ENCODE measurements around the gene GAN. TPM values are rescaled to one million over a fixed set of nuclear protein-coding genes. Genes with fewer than 3 reads are reported as not detected.

The GAN gene
- total RNA-seq, 2 experiments from 2014 or later: 4.5 to 4.7 TPM

DNA sequence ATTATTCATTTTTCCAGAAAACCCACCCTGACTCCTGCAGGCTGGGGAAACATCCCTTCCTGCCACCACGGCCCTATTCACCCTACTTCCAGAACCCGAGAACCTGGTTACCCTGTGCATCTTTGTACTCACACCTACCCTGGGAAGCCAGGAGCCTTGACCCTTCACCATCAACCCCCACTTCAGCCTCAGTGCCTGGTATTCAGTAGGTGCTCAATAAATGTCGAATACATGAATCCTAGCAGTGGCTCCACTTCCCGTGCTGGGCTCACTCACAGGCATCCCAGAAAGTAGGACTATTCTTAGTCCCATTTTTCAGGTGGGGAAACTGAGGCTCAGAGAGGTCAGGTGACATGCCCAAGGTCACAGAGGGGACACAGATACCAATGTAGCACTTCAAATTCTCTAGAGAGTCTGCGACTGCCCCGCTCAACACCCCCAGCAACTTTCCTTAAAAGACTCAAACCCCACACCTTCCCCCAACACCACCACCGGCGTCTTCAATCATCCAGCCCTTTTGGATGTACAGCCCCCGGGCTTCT is 93.7 kb downstream of the GAN start:
- Histone ChIP-seq H3K36me3 (ENCODE audit: insufficient read depth, low read length) (no peaks in the 10 kb centered on the region), H3K27ac (ENCODE audit: low read depth in 1 of 2, low read length in 2 of 2) (no peak overlapping the region), H3K4me1 (ENCODE audit: insufficient read depth, low read length) (peaks cover 6% of the 10 kb centered on the region), H3K9me3 (ENCODE audit: control insufficient read depth in 1 of 2, insufficient read depth in 1 of 2, low read length in 2 of 2) (no peaks in the 10 kb centered on the region), H3K27me3 (ENCODE audit: control insufficient read depth in 1 of 2, insufficient read depth in 2 of 2, low read length in 2 of 2) (no peaks in the 10 kb centered on the region), H3K4me3 (ENCODE audit: low read length) (no peak overlapping the region)
- Mint-ChIP-seq H3K9me3 (no peaks in the 10 kb centered on the region), H3K27ac (no peak overlapping the region), H3K4me3 (no peak overlapping the region), H3K27me3 (no peaks in the 10 kb centered on the region), H3K4me1 (ENCODE audit: low read depth) (no peaks in the 10 kb centered on the region), H3K36me3 (ENCODE audit: low read depth) (no peaks in the 10 kb centered on the region)
- CTCF ChIA-PET: no interaction called here
- ATAC-seq (ENCODE audit: poor library complexity) (no peak), DNase-seq (no peak)
- intact Hi-C loops (cut with DNase I, micrococcal nuclease): loop anchor here in 1 of 2 experiments (10.0 kb wide), 2 partner anchors 66 to 206 kb away; no protein-coding TSS in a partner anchor
- POLR2A ChIA-PET: no interaction called here
- TF ChIP-seq, protein P1, sequence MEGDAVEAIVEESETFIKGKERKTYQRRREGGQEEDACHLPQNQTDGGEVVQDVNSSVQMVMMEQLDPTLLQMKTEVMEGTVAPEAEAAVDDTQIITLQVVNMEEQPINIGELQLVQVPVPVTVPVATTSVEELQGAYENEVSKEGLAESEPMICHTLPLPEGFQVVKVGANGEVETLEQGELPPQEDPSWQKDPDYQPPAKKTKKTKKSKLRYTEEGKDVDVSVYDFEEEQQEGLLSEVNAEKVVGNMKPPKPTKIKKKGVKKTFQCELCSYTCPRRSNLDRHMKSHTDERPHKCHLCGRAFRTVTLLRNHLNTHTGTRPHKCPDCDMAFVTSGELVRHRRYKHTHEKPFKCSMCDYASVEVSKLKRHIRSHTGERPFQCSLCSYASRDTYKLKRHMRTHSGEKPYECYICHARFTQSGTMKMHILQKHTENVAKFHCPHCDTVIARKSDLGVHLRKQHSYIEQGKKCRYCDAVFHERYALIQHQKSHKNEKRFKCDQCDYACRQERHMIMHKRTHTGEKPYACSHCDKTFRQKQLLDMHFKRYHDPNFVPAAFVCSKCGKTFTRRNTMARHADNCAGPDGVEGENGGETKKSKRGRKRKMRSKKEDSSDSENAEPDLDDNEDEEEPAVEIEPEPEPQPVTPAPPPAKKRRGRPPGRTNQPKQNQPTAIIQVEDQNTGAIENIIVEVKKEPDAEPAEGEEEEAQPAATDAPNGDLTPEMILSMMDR (IDR thresholded peaks at IDR 0.05): no peak

DNA sequence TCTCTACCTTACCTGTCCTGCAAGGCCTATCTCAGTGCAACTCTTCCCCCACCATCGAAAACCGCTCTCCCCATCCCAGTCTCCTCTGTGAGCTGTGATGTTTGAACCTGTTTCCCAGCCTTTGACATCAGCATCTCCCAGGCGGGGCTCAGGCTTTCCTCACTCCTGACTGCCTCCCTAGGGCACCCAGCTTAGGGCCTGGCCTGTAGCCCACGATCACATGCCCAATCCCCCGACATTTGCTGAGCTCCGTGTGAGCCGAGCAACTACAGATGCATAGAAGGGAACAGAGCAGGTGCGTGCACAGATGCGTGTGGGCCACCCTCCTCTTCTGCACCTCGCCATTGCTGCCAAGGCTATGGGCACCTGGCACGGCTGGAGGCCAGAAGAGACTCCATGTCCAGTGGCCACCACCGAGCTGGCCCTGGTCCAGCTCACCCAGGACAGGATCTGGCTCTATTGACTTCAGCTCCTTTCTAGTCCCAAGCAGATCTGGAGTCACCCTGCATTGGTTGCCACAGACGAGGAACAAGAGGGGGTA is 94.3 kb downstream of the GAN start:
- H3K4me1 ChIP-seq (ENCODE audit: insufficient read depth, low read length): no peaks in the 10 kb centered on the region

DNA sequence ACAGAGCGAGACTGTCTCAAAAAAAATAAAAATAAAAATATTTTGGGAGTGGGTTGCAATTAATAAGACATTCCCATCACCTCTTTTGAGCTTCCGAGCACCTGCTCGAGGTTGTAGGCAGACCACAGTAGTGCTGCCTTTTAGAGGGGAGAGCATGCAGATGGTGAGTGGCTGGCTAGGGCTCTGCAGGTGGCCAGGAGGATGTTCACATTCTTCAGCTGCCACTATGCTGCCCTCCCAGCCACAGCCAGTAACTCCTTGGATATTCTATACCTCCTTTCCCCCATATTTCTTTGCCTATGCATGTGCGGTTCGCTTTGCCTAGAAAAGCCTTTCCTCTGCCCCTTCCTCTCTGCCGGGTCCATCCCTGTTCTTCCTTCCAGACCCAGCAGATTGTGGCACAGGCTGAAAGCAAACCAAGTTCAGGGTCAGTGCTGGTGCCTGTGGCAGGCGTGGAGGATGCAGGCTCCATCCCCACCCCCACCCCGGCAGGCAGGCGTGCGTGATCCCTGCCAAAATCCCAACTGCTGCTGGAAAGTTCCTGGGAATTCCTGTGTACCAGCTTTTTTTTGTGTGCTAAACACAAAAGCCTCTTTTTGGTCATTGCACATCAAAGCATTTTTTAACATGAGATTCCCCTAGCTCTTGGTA is 96.0 kb downstream of the GAN start:
- POLR2A ChIA-PET: no interaction called here
- no peaks in the 10 kb centered on the region for H3K36me3 ChIP-seq (ENCODE audit: insufficient read depth, low read length)
- intact Hi-C loops (cut with DNase I, micrococcal nuclease): loop anchor here in 1 of 2 experiments (5.0 kb wide), 1 partner anchor 102 kb away; no protein-coding TSS in a partner anchor

More for the DNA sequence above, 94.3 kb downstream of the GAN start:
- Mint-ChIP-seq H3K27me3 (no peaks in the 10 kb centered on the region), H3K4me3 (no peak overlapping the region), H3K27ac (no peak overlapping the region), H3K36me3 (ENCODE audit: low read depth) (no peaks in the 10 kb centered on the region), H3K9me3 (no peaks in the 10 kb centered on the region), H3K4me1 (ENCODE audit: low read depth) (no peaks in the 10 kb centered on the region)
- TF ChIP-seq, protein P1 (IDR thresholded peaks at IDR 0.05): no peak
- Histone ChIP-seq H3K9me3 (ENCODE audit: control insufficient read depth in 1 of 2, insufficient read depth in 1 of 2, low read length in 2 of 2) (no peaks in the 10 kb centered on the region), H3K36me3 (ENCODE audit: insufficient read depth, low read length) (no peaks in the 10 kb centered on the region), H3K27ac (ENCODE audit: low read depth in 1 of 2, low read length in 2 of 2) (no peak overlapping the region), H3K4me3 (ENCODE audit: low read length) (no peak overlapping the region), H3K27me3 (ENCODE audit: control insufficient read depth in 1 of 2, insufficient read depth in 2 of 2, low read length in 2 of 2) (no peaks in the 10 kb centered on the region)
- POLR2A ChIA-PET: no interaction called here
- DNase-seq: no peak
- intact Hi-C loops (cut with DNase I, micrococcal nuclease): loop anchor here in 1 of 2 experiments (10.0 kb wide), 2 partner anchors 66 to 206 kb away; no protein-coding TSS in a partner anchor
- CTCF ChIA-PET: no interaction called here
- no peak for ATAC-seq (ENCODE audit: poor library complexity)

More for the DNA sequence above, 96.0 kb downstream of the GAN start:
- Mint-ChIP-seq H3K4me1 (ENCODE audit: low read depth) (peaks cover 6% of the 10 kb centered on the region), H3K4me3 (no peak overlapping the region), H3K27ac (no peak overlapping the region), H3K9me3 (no peaks in the 10 kb centered on the region), H3K27me3 (no peaks in the 10 kb centered on the region), H3K36me3 (ENCODE audit: low read depth) (no peaks in the 10 kb centered on the region)
- Histone ChIP-seq H3K27me3 (ENCODE audit: control insufficient read depth in 1 of 2, insufficient read depth in 2 of 2, low read length in 2 of 2) (no peaks in the 10 kb centered on the region), H3K4me3 (ENCODE audit: low read length) (no peak overlapping the region), H3K4me1 (ENCODE audit: insufficient read depth, low read length) (no peaks in the 10 kb centered on the region), H3K9me3 (ENCODE audit: control insufficient read depth in 1 of 2, insufficient read depth in 1 of 2, low read length in 2 of 2) (no peaks in the 10 kb centered on the region), H3K27ac (ENCODE audit: low read depth in 1 of 2, low read length in 2 of 2) (no peak overlapping the region)
- ATAC-seq (ENCODE audit: poor library complexity) (no peak), DNase-seq (no peak)
- CTCF ChIA-PET: interaction anchor here (0.7 kb wide), 1 partner anchor 1672 kb away, joined by 3 read pairs; no protein-coding TSS in a partner anchor
- TF ChIP-seq, protein P1 (IDR thresholded peaks at IDR 0.05): no peak
